Breast epithelium (tissue), 4 donors: Measurements from ENCODE around the gene TMEM17. TPM values are rescaled to one million over a fixed set of nuclear protein-coding genes. Genes with fewer than 3 reads are reported as not detected.
A peak's percentile ranks its signal among the peaks of the same experiment; 100 is the strongest.

Source experiments
- DNase-seq, 2 donors: peaks; one replicate each; pipeline ENCODE4 v3.0.0-alpha.2; 2019; ENCODE audit warnings: low spot score in 2 of 2
- H3K27ac ChIP-seq, 2 donors: fragments of 200-600 bp; sonication (generic) in 1 of 2; one replicate each; pipeline ENCODE4 v1.5.1; 2016 to 2019; ENCODE audit warnings: mild to moderate bottlenecking in 1 of 2
- H3K27me3 ChIP-seq, 2 donors: fragments of 200-600 bp; sonication (generic) in 1 of 2; one replicate each; pipeline versions ENCODE4 v1.5.1 to v1.6.0; 2017 to 2019; ENCODE audit warnings: control low read depth in 1 of 2, mild to moderate bottlenecking in 1 of 2
- H3K36me3 ChIP-seq: fragments of 200-600 bp; one replicate; pipeline ENCODE4 v1.5.1; 2019
- H3K4me1 ChIP-seq, 2 donors: fragments of 200-600 bp; sonication (generic); one replicate each; pipeline ENCODE4 v1.5.1; 2016 to 2019; ENCODE audit warnings: control low read depth in 1 of 2
- H3K4me3 ChIP-seq, 3 donors: fragments of 200-600 bp; sonication (generic); 1 replicate in 2 of 3; 2 replicates in 1 of 3; pipeline ENCODE4 v1.5.1; 2016 to 2019; ENCODE audit warnings: mild to moderate bottlenecking in 3 of 3, moderate library complexity in 2 of 3
- H3K9me3 ChIP-seq, 2 donors: fragments of 200-600 bp; sonication (generic) in 1 of 2; one replicate each; pipeline ENCODE4 v1.5.1; 2016 to 2019; ENCODE audit warnings: control low read depth in 1 of 2
- CTCF ChIP-seq, 3 donors: fragments of 450-650 bp; IDR thresholded peaks; one replicate each; pipeline ENCODE4 v1.5.1; 2016 to 2017; ENCODE audit warnings: antibody characterized with exemption in 3 of 3, mild to moderate bottlenecking in 3 of 3, moderate library complexity in 3 of 3
- POLR2A ChIP-seq: fragments of 450-650 bp; IDR thresholded peaks from one replicate; pipeline ENCODE4 v1.6.1; 2016; ENCODE audit warnings: antibody characterized with exemption, mild to moderate bottlenecking, moderate library complexity
- POLR2AphosphoS5 ChIP-seq, 3 donors: sonication (generic); formaldehyde crosslinking; IDR thresholded peaks; one replicate each; pipeline ENCODE4 v1.6.1; 2017; ENCODE audit warnings: antibody characterized with exemption in 3 of 3
- intact Hi-C: fragments of 100-400 bp; cut with DNase I; formaldehyde crosslinking; loops from one replicate; pipeline ENCODE4 v1.15.1; 2023; ENCODE audit warnings: low total_unique reads
- total RNA-seq, 3 donors: library from RNA; depleted of rRNA; stranded (reverse); fragments of >200 nt; gene quantifications; one replicate each; pipeline ENCODE4 v1.1.0, GENCODE V29; 2016

Gene TMEM17
- total RNA-seq, 3 donors from 2014 or later: 0.33 to 3.4 (median 2.3) TPM

- Histone ChIP-seq H3K27me3 (no peaks in the 10 kb centered on the region), H3K9me3 (no peaks in the 10 kb centered on the region), H3K4me1 (no peaks in the 10 kb centered on the region), H3K36me3 (no peaks in the 10 kb centered on the region), H3K4me3 (no peak overlapping the region), H3K27ac (no peak overlapping the region)
- DNase-seq: no peak
- TF ChIP-seq CTCF (IDR thresholded peaks at IDR 0.05): no peak
- TF ChIP-seq POLR2A: no peak
- TF ChIP-seq POLR2AphosphoS5 (IDR thresholded peaks at IDR 0.05): no peak
- intact Hi-C loops: no loop called here
Observed at GRCh38 chr2:62469114-62469513, 36.9 kb downstream of the TMEM17 start.

- TF ChIP-seq POLR2AphosphoS5 (IDR thresholded peaks at IDR 0.05): no peak
- no peak for TF ChIP-seq POLR2A
- no peak for TF ChIP-seq CTCF (IDR thresholded peaks at IDR 0.05)
- no peaks in the 10 kb centered on the region for H3K4me1 ChIP-seq
- intact Hi-C loops: no loop called here
Observed at GRCh38 chr2:62467475-62468321, 38.3 kb downstream of the TMEM17 start.

GRCh38 chr2:62467100-62467474 is 38.9 kb downstream of the TMEM17 start:
- TF ChIP-seq CTCF (IDR thresholded peaks at IDR 0.05) (no peak), POLR2AphosphoS5 (IDR thresholded peaks at IDR 0.05) (no peak), POLR2A (no peak)
- H3K27me3 ChIP-seq: no peaks in the 10 kb centered on the region
- H3K4me1 ChIP-seq: no peaks in the 10 kb centered on the region
- intact Hi-C loops: no loop called here
- no peak for DNase-seq
- H3K4me3 ChIP-seq: no peak overlapping the region
- peak overlapping the region in 1 of 2 donors; percentile 25 for H3K27ac ChIP-seq
- H3K9me3 ChIP-seq: no peaks in the 10 kb centered on the region
- H3K36me3 ChIP-seq: no peaks in the 10 kb centered on the region

More at GRCh38 chr2:62467475-62468321, 38.3 kb downstream of the TMEM17 start:
- peak overlapping the region in 1 of 2 donors; percentile 25 for H3K27ac ChIP-seq
- H3K36me3 ChIP-seq: no peaks in the 10 kb centered on the region
- no peak for DNase-seq
- no peaks in the 10 kb centered on the region for H3K27me3 ChIP-seq
- no peak overlapping the region for H3K4me3 ChIP-seq
- H3K9me3 ChIP-seq: no peaks in the 10 kb centered on the region

GRCh38 chr2:62466503-62466854 is 39.5 kb downstream of the TMEM17 start:
- H3K36me3 ChIP-seq: no peaks in the 10 kb centered on the region
- H3K4me3 ChIP-seq: no peak overlapping the region
- no peaks in the 10 kb centered on the region for H3K9me3 ChIP-seq
- intact Hi-C loops: no loop called here
- H3K4me1 ChIP-seq: no peaks in the 10 kb centered on the region
- DNase-seq: no peak
- no peak for TF ChIP-seq CTCF (IDR thresholded peaks at IDR 0.05)
- no peak for TF ChIP-seq POLR2A
- no peak for TF ChIP-seq POLR2AphosphoS5 (IDR thresholded peaks at IDR 0.05)
- H3K27ac ChIP-seq: peak overlapping the region in 1 of 2 donors; percentile 21
- H3K27me3 ChIP-seq: no peaks in the 10 kb centered on the region

GRCh38 chr2:62465741-62466502 is 40.1 kb downstream of the TMEM17 start:
- Histone ChIP-seq H3K27ac (peak overlapping the region in 1 of 2 donors; percentile 21), H3K4me3 (no peak overlapping the region), H3K9me3 (no peaks in the 10 kb centered on the region), H3K4me1 (no peaks in the 10 kb centered on the region), H3K36me3 (no peaks in the 10 kb centered on the region), H3K27me3 (no peaks in the 10 kb centered on the region)
- TF ChIP-seq POLR2AphosphoS5 (IDR thresholded peaks at IDR 0.05) (no peak), POLR2A (no peak), CTCF (IDR thresholded peaks at IDR 0.05) (no peak)
- no peak for DNase-seq
- intact Hi-C loops: no loop called here
